ENCODE measurements around the gene ZNF346.

GRCh38 chr5:177045631-177046030 lies 23.1 kb downstream of the ZNF346 start:
- TF ChIP-seq CTCF (IDR thresholded peaks at IDR 0.05) (no peak), POLR2AphosphoS5 (IDR thresholded peaks at IDR 0.05) (no peak)

Data from prostate gland (tissue), 2 donors.